HCT116 (cell line): ENCODE results near the gene TMEM117. TPM values are rescaled to one million over a fixed set of nuclear protein-coding genes. Genes with fewer than 3 reads are reported as not detected.

Experiments
- ATAC-seq: fragments of 200-7000 bp; cut with Tn5 transposase; 2 replicates; pipeline ENCODE4 v1.9.1; 2020; ENCODE audit warnings: mild to moderate bottlenecking, moderate library complexity
- BruUV-seq: library from RNA; stranded (reverse); fragments of 400-500 nt; replicated peaks from 2 replicates; lab custom pipeline; 2021; lab: Mats Ljungman, UMichigan
- CTCF ChIA-PET: fragments of 300-600 bp; sonication (Branson Sonifier 250); formaldehyde crosslinking; loops from one replicate; lab custom pipeline; 2021; ENCODE audit warnings: antibody characterized with exemption; lab: Charles Lee
- POLR2A ChIA-PET: fragments of 300-600, 350-600 bp; sonication (Branson Sonifier 250); formaldehyde crosslinking; loops from one replicate; lab custom pipeline; 2021; ENCODE audit warnings: antibody characterized with exemption; lab: Charles Lee
- RAD21 ChIA-PET, 2 experiments: fragments of 300-600 bp; sonication (Branson Sonifier 250); formaldehyde crosslinking; loops; one replicate each; lab custom pipeline; 2023; ENCODE audit warnings: low total read pairs in 2 of 2; ENCODE audit not compliant: uncharacterized antibody in 2 of 2, unreplicated experiment in 2 of 2, low non-redundant PET in 1 of 2; lab: Charles Lee
- DNase-seq: peaks from one replicate; pipeline ENCODE4 v3.0.0-alpha.2; 2010; ENCODE audit warnings: low read depth, low spot score
- H2AFZ ChIP-seq: fragments of 200-600 bp; shearing (Covaris generic), sonication (generic); 2 replicates; pipeline ENCODE4 v1.6.1; 2017; ENCODE audit warnings: low read depth, mixed run types, mixed read lengths, antibody characterized with exemption, low read length; ENCODE audit not compliant: poor library complexity, severe bottlenecking
- H3K27ac ChIP-seq: 2 replicates; pipeline ENCODE4 v1.5.1; 2012; ENCODE audit warnings: low read depth, low read length
- H3K27me3 ChIP-seq: fragments of 200-600 bp; sonication (generic); 2 replicates; pipeline ENCODE4 v1.6.1; 2016; ENCODE audit warnings: mixed run types, low read length, mixed read lengths; ENCODE audit not compliant: insufficient read depth
- H3K36me3 ChIP-seq, 2 experiments: fragments of 200-500 bp in 1 of 2; fragments of 200-600 bp in 1 of 2; sonication (Bioruptor generic) in 1 of 2; sonication (generic) in 1 of 2; 2 replicates each; pipeline versions ENCODE4 v1.5.1 to v1.6.1; 2014 to 2016; ENCODE audit warnings: low read length in 2 of 2, inconsistent platforms in 1 of 2, mixed read lengths in 1 of 2, mixed run types in 1 of 2; ENCODE audit not compliant: insufficient read depth in 2 of 2, control insufficient read depth in 1 of 2
- H3K4me1 ChIP-seq, 2 experiments: fragments of 200-600 bp in 1 of 2; sonication (generic) in 1 of 2; 2 replicates each; pipeline versions ENCODE4 v1.5.1 to v1.6.1; 2012 to 2017; ENCODE audit warnings: low read length in 2 of 2, inconsistent platforms in 1 of 2, mild to moderate bottlenecking in 1 of 2, mixed read lengths in 1 of 2, mixed run types in 1 of 2, moderate library complexity in 1 of 2; ENCODE audit not compliant: insufficient read depth in 2 of 2, control insufficient read depth in 1 of 2
- H3K4me2 ChIP-seq: fragments of 200-600 bp; sonication (generic); 2 replicates; pipeline ENCODE4 v1.6.1; 2017; ENCODE audit warnings: mixed run types, low read length, mixed read lengths
- H3K4me3 ChIP-seq, 2 experiments: fragments of 200-600 bp in 1 of 2; sonication (generic) in 1 of 2; replicated peaks in 1 of 2; 2 replicates each; pipeline ENCODE4 v1.5.1; 2011 to 2016; ENCODE audit warnings: low read length in 2 of 2, control low read depth in 1 of 2, low read depth in 1 of 2, mild to moderate bottlenecking in 1 of 2, mixed read lengths in 1 of 2, mixed run types in 1 of 2
- H3K79me2 ChIP-seq: fragments of 200-600 bp; sonication (generic); 2 replicates; pipeline ENCODE4 v1.6.1; 2017; ENCODE audit warnings: mild to moderate bottlenecking, mixed run types, low read length, moderate library complexity, mixed read lengths; ENCODE audit not compliant: insufficient read depth
- H3K9ac ChIP-seq: fragments of 200-600 bp; sonication (generic); 2 replicates; pipeline ENCODE4 v1.6.1; 2016; ENCODE audit warnings: low read length, mixed read lengths
- H3K9me2 ChIP-seq: fragments of 200-600 bp; sonication (generic), shearing (Covaris generic); 2 replicates; pipeline ENCODE4 v1.6.1; 2017; ENCODE audit warnings: mixed run types, mild to moderate bottlenecking, moderate library complexity; ENCODE audit not compliant: insufficient read depth
- H3K9me3 ChIP-seq, 2 experiments: fragments of 200-500 bp in 1 of 2; fragments of 200-600 bp in 1 of 2; sonication (Bioruptor generic) in 1 of 2; sonication (generic) in 1 of 2; 2 replicates each; pipeline ENCODE4 v1.6.1; 2014 to 2017; ENCODE audit warnings: low read length in 2 of 2, mixed read lengths in 2 of 2, inconsistent platforms in 1 of 2, low read depth in 1 of 2, mild to moderate bottlenecking in 1 of 2, mixed run types in 1 of 2, moderate library complexity in 1 of 2; ENCODE audit not compliant: control insufficient read depth in 1 of 2, insufficient read depth in 1 of 2
- H4K20me1 ChIP-seq: fragments of 200-600 bp; sonication (generic), shearing (Covaris generic); 2 replicates; pipeline ENCODE4 v1.6.1; 2017; ENCODE audit warnings: mixed run types, mild to moderate bottlenecking, moderate library complexity; ENCODE audit not compliant: insufficient read depth
- ELF1 ChIP-seq: IDR thresholded peaks from 2 replicates; pipeline ENCODE4 v1.6.1; 2012; ENCODE audit warnings: low read depth, borderline replicate concordance
- EZH2 ChIP-seq: fragments of 200-600 bp; sonication (generic); IDR thresholded peaks from 2 replicates; pipeline ENCODE4 v1.6.1; 2017; ENCODE audit warnings: antibody characterized with exemption, mixed run types
- EZH2phosphoT487 ChIP-seq: fragments of 200-600 bp; IDR thresholded peaks from 2 replicates; pipeline ENCODE4 v1.6.1; 2018; ENCODE audit warnings: antibody characterized with exemption, borderline replicate concordance
- FOSL1 ChIP-seq: IDR thresholded peaks from 2 replicates; pipeline ENCODE4 v1.6.1; 2012; ENCODE audit warnings: low read depth
- ZFX ChIP-seq: fragments of 450-650 bp; IDR thresholded peaks from 2 replicates; pipeline ENCODE4 v1.6.1; 2017
- ZNF274 ChIP-seq: fragments of 200-500 bp; sonication (Bioruptor generic); IDR thresholded peaks from 2 replicates; pipeline ENCODE4 v1.6.1; 2014; ENCODE audit warnings: mild to moderate bottlenecking, low read depth, low read length, inconsistent platforms
- intact Hi-C: fragments of 100-400 bp; cut with micrococcal nuclease; formaldehyde crosslinking; loops from 2 replicates; pipeline ENCODE4 v1.10.0; 2022
- total RNA-seq: library from RNA; stranded (reverse); gene quantifications from one replicate; pipeline ENCODE4 v1.2.1, GENCODE V29; 2021; ENCODE audit not compliant: unreplicated experiment
- TF ChIP-seq, protein P1 (sequence below), 3 experiments: fragments of 200-600 bp in 1 of 3; sonication (generic) in 1 of 3; IDR thresholded peaks in 2 of 3; conservative IDR thresholded peaks in 1 of 3; 2 replicates each; pipeline ENCODE4 v1.5.1; 2012 to 2017; ENCODE audit warnings: low read depth in 2 of 3, low read length in 2 of 3, antibody characterized with exemption in 1 of 3, borderline replicate concordance in 1 of 3, control low read depth in 1 of 3, mild to moderate bottlenecking in 1 of 3, mixed read lengths in 1 of 3, mixed run types in 1 of 3, moderate library complexity in 1 of 3; ENCODE audit not compliant: insufficient read depth in 1 of 3
- TF ChIP-seq, protein P2 (sequence below): IDR thresholded peaks from 2 replicates; pipeline ENCODE4 v1.6.1; 2012; ENCODE audit warnings: low read depth

Gene TMEM117
- total RNA-seq, 1 experiment from 2014 or later = 3.6 TPM

GRCh38 chr12:44389896-44390295 is 554.0 kb downstream of the TMEM117 start:
- H3K36me3 ChIP-seq = no peaks in the 10 kb centered on the region
- H4K20me1 ChIP-seq = no peaks in the 10 kb centered on the region
- H3K9ac ChIP-seq = no peak overlapping the region
- H3K9me2 ChIP-seq = no peaks in the 10 kb centered on the region
- ChIA-PET POLR2A (no interaction called here), RAD21 (interaction anchor here in 1 of 2 experiments (0.7 kb wide), 1 partner anchor 135 kb away, joined by 3 read pairs; no protein-coding TSS in a partner anchor), CTCF (no interaction called here)
- no peaks in the 10 kb centered on the region for H3K9me3 ChIP-seq
- no peak overlapping the region for H2AFZ ChIP-seq
- no peak overlapping the region for H3K4me3 ChIP-seq
- TF ChIP-seq, protein P1, sequence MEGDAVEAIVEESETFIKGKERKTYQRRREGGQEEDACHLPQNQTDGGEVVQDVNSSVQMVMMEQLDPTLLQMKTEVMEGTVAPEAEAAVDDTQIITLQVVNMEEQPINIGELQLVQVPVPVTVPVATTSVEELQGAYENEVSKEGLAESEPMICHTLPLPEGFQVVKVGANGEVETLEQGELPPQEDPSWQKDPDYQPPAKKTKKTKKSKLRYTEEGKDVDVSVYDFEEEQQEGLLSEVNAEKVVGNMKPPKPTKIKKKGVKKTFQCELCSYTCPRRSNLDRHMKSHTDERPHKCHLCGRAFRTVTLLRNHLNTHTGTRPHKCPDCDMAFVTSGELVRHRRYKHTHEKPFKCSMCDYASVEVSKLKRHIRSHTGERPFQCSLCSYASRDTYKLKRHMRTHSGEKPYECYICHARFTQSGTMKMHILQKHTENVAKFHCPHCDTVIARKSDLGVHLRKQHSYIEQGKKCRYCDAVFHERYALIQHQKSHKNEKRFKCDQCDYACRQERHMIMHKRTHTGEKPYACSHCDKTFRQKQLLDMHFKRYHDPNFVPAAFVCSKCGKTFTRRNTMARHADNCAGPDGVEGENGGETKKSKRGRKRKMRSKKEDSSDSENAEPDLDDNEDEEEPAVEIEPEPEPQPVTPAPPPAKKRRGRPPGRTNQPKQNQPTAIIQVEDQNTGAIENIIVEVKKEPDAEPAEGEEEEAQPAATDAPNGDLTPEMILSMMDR (IDR thresholded peaks at IDR 0.05 in 2 of 3, conservative IDR thresholded peaks at IDR 0.05 in 1 of 3; ENCODE audit: borderline replicate concordance in 1 of 3, insufficient read depth in 1 of 3, low read depth in 2 of 3, low read length in 2 of 3) = no peak
- no peak for TF ChIP-seq ELF1
- no peak for TF ChIP-seq EZH2phosphoT487
- no peak for TF ChIP-seq EZH2
- no peak for TF ChIP-seq ZFX
- TF ChIP-seq FOSL1 = no peak
- no peak for TF ChIP-seq ZNF274
- TF ChIP-seq, protein P2, sequence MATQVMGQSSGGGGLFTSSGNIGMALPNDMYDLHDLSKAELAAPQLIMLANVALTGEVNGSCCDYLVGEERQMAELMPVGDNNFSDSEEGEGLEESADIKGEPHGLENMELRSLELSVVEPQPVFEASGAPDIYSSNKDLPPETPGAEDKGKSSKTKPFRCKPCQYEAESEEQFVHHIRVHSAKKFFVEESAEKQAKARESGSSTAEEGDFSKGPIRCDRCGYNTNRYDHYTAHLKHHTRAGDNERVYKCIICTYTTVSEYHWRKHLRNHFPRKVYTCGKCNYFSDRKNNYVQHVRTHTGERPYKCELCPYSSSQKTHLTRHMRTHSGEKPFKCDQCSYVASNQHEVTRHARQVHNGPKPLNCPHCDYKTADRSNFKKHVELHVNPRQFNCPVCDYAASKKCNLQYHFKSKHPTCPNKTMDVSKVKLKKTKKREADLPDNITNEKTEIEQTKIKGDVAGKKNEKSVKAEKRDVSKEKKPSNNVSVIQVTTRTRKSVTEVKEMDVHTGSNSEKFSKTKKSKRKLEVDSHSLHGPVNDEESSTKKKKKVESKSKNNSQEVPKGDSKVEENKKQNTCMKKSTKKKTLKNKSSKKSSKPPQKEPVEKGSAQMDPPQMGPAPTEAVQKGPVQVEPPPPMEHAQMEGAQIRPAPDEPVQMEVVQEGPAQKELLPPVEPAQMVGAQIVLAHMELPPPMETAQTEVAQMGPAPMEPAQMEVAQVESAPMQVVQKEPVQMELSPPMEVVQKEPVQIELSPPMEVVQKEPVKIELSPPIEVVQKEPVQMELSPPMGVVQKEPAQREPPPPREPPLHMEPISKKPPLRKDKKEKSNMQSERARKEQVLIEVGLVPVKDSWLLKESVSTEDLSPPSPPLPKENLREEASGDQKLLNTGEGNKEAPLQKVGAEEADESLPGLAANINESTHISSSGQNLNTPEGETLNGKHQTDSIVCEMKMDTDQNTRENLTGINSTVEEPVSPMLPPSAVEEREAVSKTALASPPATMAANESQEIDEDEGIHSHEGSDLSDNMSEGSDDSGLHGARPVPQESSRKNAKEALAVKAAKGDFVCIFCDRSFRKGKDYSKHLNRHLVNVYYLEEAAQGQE = no peak
- H3K4me1 ChIP-seq = no peaks in the 10 kb centered on the region
- intact Hi-C loops = no loop called here
- no peak for ATAC-seq
- no TSS peak for BruUV-seq
- H3K27me3 ChIP-seq = no peaks in the 10 kb centered on the region
- H3K79me2 ChIP-seq = no peaks in the 10 kb centered on the region
- no peak overlapping the region for H3K4me2 ChIP-seq
- DNase-seq = no peak
- no peak overlapping the region for H3K27ac ChIP-seq
